GM21528 (cell line): ENCODE data around the gene VPS13A.
"Not testable (repeated sequence)": the region's sequence is repeated elsewhere in the genome, so short reads cannot be mapped to it uniquely, and the experiment has no call there.

Experiments used
- ATAC-seq: cut with Tn5 transposase; IDR thresholded peaks from one replicate; pipeline ENCODE4 v1.9.1; 2021; ENCODE audit warnings: mild to moderate bottlenecking, moderate library complexity; ENCODE audit not compliant: unreplicated experiment, low FRiP score

Gene VPS13A

GRCh38 chr9:77290373-77290772 lies 113.0 kb downstream of the VPS13A start:
- ATAC-seq: no peak

- ATAC-seq: no peak
Observed at GRCh38 chr9:77291714-77292113, 114.4 kb downstream of the VPS13A start.

DNA sequence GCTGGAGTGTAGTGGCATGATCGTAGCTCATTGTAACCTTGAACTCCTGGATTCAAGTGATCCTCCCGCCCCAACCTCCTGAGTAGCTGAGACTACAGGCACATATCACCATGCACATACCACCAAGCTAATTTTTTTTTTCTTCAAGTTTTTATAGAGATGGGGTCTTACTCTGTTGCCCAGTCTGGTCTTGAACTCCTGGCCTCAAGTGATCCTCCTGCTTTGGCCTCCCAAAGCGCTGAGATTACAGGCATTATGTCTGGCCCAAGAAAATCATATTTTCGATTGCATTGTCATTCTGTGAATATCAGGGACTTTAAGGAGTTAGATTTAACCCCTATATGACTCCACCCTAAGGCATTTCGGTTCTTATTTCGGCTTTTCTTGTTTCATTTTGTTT lies 116.6 kb downstream of the VPS13A start:
- no peak for ATAC-seq

GRCh38 chr9:77304543-77304942 lies 127.2 kb downstream of the VPS13A start:
- no peak for ATAC-seq

- no peak for ATAC-seq
Observed at GRCh38 chr9:77305622-77306400, 128.5 kb downstream of the VPS13A start.

DNA sequence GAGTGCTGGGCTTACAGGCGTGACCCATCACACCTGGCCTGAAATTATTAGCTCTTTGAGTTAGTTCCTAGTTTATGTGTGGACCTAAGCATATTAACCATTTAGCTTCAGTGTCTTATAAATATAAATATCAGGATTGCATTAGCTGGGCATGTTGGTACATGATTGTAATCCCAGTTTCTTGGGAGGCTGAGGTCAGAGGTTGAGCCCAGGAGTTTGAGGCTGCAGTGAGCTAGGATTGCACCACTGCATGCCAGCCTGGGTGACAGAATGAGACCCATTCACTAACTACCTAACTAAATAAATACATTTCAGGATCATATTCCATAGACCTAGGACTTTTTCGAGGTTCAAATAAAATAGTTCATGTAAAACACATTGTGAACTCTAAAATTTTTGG lies 129.8 kb downstream of the VPS13A start:
- ATAC-seq: no peak

DNA sequence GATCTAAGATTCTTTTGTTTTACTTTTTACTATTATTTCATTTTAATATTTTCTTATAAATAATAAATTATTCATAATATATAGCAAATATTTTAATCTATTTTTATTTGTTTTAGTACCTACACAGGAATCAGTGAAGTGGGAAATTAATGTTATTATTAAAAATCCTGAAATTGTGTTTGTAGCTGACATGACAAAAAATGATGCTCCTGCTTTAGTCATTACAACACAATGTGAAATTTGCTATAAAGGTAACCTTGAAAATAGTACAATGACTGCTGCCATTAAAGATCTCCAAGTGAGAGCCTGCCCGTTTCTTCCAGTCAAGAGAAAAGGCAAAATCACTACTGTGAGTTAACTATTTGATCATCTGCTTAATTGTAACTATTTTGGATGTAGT lies 138.7 kb downstream of the VPS13A start:
- no peak for ATAC-seq

- no peak for ATAC-seq
Observed at GRCh38 chr9:77325058-77325457, 147.7 kb downstream of the VPS13A start.

- no peak for ATAC-seq
Observed at GRCh38 chr9:77328102-77328501, 150.8 kb downstream of the VPS13A start.

- no peak for ATAC-seq
Observed at GRCh38 chr9:77370064-77370463, 192.7 kb downstream of the VPS13A start.

- no peak for ATAC-seq
Observed at GRCh38 chr9:77374266-77374665, 196.9 kb downstream of the VPS13A start.

DNA sequence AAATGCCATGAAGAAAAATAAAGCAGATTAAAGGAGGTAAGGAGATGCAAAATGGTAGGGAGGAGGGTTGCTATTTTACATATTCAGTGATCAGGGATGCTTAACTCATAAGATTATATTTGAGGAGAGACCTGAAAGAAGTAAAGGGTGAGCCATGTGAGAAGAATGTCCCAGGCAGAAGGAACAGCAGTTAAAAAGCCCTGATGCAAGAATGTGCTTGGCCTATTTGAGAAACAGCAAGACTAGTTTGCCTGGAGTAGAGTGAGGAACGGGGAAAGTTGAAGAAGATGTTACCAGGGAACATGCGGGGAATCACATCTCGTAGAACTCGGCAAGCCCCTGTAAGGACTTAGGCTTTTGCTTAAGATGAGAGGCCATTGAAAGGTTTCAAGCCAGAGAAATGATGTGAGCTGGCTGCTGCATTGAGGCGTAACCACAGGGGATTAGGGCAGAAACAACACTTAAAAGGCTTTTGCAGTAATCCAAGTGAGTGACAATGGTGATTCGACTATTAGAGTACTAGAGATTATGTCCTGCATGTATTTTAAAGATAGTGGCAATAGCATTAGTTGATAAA lies 198.7 kb downstream of the VPS13A start:
- no peak for ATAC-seq

GRCh38 chr9:77384406-77384805 lies 207.1 kb downstream of the VPS13A start:
- no peak for ATAC-seq

GRCh38 chr9:77386187-77386586 lies 208.9 kb downstream of the VPS13A start:
- no peak for ATAC-seq

- no peak for ATAC-seq
Observed at GRCh38 chr9:77391834-77392233, 214.5 kb downstream of the VPS13A start.

- ATAC-seq: no peak
Observed at GRCh38 chr9:77392328-77392727, 215.0 kb downstream of the VPS13A start.

DNA sequence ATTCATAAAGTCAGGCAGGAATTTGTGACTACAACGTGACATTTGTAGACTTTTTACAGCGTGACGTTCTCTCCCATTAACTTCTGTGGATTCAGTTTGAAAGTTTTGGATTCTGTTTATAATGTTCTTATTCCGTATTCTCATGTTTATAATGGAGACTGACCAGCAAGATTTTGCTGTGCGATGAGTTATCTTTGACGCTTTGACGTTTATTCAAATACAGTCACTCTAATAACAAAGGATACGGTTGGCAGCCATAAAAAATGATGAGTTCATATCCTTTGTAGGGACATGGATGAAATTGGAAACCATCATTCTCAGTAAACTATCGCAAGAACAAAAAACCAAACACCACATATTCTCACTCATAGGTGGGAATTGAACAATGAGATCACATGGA lies 221.2 kb downstream of the VPS13A start:
- not testable (repeated sequence) for ATAC-seq

DNA sequence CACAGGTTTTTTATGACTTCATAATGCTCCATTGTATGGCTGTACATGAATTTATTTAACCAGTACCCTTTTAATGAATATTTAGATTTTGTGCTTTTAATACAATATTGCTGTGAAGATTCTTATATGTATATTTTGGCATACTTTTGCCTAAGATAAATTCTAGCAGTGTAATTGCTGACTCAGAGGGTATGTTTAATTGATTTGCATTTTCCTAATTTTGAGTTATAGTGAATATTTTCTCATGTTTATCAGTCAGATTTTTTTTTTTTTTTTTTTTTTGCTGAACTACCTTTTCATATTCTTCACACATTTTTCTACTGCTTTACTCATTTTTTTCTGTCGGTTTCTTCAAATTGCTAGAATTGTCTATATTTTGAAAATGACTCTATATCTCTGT lies 222.6 kb downstream of the VPS13A start:
- ATAC-seq: no peak

DNA sequence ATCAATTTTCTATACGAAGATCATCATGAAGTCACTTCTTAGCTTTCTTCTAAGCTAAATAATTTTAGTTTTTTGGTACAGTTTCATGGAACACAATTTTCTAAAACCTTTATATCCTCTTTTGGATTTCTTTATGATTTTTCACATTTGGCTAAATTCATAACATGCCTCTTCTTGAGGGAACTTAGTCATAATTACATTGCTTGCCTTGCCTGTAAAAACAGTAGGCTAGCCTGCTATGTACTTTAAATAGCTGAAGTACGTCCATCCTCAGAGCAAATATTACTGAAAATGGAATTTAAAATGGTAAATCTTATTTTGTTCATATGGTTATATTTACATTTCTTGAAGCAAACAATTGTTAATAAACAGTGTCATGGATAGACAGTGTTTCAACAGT lies 225.0 kb downstream of the VPS13A start:
- ATAC-seq: no peak

DNA sequence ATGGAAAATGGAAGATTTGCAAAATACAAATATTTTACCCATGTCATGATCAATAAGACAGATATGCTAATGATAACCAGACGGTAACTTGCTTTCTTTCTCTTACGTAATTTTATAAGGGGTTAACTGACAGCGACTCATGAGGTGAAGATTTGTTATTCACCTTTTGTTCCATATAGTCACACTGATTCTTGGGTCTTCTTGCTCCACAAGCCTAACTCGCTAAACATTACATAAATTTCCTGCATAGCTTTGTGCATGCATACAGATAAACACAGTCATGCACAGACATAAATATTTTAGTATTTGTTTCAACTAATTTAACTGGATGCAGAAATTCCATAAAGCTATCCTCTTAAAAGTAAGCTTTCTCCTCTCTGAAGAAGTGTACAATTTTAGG lies 225.9 kb downstream of the VPS13A start:
- ATAC-seq: no peak

DNA sequence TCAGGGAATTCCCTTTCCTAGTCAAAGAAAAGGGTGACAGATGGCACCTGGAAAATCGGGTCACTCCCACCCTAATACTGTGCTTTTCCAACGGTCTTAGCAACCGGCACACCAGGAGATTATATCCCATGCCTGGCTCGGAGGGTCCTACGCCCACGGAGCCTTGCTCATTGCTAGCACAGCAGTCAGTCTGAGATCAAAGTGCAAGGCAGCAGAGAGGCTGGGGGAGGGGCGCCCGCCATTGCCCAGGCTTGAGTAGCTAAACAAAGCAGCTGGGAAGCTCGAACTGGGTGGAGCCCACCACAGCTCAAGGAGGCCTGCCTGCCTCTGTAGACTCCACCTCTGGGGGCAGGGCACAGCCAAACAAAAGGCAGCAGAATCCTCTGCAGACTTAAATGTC lies 231.2 kb downstream of the VPS13A start:
- ATAC-seq: not testable (repeated sequence)

GRCh38 chr9:77417566-77417965 lies 240.2 kb downstream of the VPS13A start:
- ATAC-seq: no peak
